ENCODE measurements around the gene LRRC27.
"Not testable (repeated sequence)": the region's sequence is repeated elsewhere in the genome, so short reads cannot be mapped to it uniquely, and the experiment has no call there.

- TF ChIP-seq POLR2A (IDR thresholded peaks at IDR 0.05; ENCODE audit: low read length); GATA1 (IDR thresholded peaks at IDR 0.05; ENCODE audit: low read depth, low read length): not testable (repeated sequence)
These were observed 47.0 kb downstream of the LRRC27 start for GRCh38 chr10:132379026-132379425.

Data from erythroblast (primary cell).